GM21619 (cell line): ENCODE data around the gene SMTNL1.

Experiments used
- ATAC-seq: cut with Tn5 transposase; IDR thresholded peaks from one replicate; pipeline ENCODE4 v1.9.1; 2021; ENCODE audit not compliant: unreplicated experiment

Gene SMTNL1

DNA sequence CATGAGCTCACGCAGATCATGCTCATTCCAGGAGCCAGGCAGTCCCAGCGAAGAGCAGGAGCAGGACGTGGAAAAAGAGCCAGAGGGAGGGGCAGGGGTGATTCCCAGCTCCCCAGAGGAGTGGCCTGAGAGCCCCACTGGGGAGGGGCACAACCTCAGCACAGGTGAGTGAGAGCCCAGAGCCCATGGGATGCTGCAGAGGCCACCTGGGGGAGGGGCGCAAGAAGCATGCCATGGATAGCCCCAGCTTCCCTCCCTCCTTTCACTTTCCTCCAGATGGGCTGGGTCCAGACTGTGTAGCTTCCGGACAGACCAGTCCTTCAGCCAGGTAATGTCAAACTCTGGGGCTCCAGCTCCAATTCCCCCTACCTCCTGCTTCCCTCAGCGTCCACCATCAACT lies 6.2 kb downstream of the SMTNL1 start:
- ATAC-seq: no peak

DNA sequence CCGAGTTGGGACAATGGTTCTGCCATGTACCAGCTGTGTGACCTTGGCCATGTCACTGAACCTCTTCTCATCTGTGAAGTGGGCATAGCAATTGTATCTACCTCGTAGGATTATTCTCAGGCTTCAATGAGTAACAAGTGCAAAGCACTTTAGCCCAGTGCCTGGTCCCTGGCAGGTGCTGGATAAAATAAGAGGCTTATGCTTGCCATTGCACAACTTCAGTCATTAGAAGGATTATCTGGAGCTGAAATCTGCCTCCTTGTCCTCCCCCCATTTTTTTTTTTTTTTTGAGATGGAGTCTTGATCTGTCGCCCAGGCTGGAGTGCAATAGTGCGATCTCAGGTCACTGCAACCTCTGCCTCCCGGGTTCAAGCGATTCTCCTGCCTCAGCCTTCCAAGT lies 7.2 kb downstream of the SMTNL1 start:
- ATAC-seq: no peak

GRCh38 chr11:57545883-57546282 lies 8.5 kb downstream of the SMTNL1 start:
- no peak for ATAC-seq

- no peak for ATAC-seq
Observed at GRCh38 chr11:57546451-57546850, 9.1 kb downstream of the SMTNL1 start.

- peak; percentile 44 for ATAC-seq
Observed at GRCh38 chr11:57546869-57547475, 9.6 kb downstream of the SMTNL1 start.

DNA sequence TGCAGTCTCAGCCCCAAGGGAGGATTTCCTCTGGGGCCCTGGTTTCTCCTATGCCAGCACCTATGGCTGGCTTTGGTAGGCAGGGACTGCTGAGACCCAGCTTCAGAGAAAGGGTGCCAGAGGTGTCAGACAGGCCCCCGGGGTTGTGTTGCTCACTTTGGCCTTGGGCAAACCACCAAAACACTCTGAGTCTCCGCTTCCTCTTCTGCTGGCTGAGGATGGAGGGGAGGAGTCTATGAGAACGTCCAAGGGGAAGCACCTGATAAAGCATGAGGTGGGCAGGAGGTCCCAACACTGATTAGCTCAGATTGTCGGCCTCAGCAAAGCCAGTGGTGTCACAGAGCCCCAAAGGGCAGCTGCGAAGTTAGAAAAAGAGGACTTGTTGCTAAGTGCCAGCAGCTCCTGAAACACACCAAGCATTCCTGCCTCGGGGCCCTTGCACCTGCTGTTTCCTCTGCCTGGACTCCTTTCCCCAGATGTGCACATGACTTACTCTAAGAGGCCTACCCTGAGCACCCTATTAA lies 10.5 kb downstream of the SMTNL1 start:
- ATAC-seq: peak; percentile 94

DNA sequence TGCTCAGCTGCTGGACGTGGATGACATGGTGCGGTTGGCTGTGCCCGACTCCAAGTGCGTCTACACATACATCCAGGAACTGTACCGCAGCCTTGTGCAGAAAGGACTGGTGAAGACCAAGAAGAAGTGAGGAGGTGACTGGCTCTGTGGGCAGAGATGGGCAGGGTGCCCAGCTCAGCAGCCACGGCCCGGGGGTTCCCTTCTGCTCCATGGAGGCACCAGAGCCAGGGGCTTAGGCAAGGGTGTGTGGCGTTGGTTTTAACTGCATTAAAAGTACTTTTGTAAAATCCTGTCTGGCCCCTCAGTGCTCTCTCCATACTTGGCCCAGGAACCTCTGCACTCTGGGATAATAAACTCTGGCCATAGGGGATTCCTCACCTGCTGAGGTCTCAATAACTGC lies 12.6 kb downstream of the SMTNL1 start:
- no peak for ATAC-seq

- no peak for ATAC-seq
Observed at GRCh38 chr11:57551941-57552340, 14.5 kb downstream of the SMTNL1 start.

GRCh38 chr11:57552479-57552878 lies 15.1 kb downstream of the SMTNL1 start:
- no peak for ATAC-seq

DNA sequence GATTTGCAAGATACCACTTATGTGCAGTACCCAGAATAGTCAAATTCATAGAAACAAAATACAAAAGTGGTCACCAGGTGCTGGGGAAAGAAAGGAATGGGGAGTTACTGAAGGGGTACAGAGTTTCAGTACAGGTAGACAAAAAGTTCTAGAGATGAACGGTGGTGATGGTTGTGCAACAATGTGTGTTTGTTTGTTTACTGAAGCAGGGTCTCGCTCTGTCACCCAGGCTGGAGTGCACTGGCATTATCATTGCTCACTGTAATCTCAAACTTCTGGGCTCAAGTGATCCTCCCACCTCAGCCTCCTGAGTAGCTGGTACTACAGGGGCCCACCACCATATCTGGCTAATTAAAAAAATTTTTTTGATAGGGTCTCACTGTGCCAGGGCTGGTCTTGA lies 18.0 kb downstream of the SMTNL1 start:
- no peak for ATAC-seq

DNA sequence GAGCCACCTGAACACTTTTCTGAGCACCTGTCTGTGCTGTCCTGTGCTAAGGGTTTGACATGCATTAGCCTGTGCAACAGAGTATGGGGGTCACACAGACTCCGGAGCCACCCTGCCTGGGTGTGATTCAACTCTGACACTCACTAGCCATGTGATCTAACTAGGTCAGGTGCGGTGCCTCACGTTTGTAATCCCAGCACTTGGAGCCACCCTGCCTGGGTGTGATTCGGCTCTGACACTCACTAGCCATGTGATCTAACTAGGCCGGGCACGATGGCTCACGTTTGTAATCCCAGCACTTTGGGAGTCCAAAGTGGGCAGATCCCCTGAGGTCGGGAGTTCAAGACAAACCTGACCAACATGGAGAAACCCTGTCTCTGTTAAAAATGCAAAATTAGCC lies 18.6 kb downstream of the SMTNL1 start:
- ATAC-seq: no peak

DNA sequence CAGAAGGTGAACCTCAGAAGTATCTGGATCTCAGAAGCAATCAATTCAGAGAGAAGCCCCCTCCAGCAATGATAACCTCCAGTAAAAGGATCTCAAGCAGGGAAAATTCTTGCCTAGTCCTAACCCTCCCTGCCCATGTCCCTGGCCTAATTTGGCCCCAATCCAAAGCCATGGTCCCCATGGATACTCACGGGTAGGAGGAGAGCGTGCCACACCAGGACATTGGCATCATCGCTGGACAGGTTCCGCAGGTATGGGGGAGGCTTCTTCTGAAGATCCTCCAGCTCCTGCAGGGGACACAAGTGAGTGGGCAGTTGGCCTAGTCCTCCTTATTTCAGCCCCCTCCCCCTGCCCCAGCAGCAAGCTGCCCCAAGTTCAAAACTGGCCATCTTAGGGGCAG lies 22.8 kb downstream of the SMTNL1 start:
- no peak for ATAC-seq

DNA sequence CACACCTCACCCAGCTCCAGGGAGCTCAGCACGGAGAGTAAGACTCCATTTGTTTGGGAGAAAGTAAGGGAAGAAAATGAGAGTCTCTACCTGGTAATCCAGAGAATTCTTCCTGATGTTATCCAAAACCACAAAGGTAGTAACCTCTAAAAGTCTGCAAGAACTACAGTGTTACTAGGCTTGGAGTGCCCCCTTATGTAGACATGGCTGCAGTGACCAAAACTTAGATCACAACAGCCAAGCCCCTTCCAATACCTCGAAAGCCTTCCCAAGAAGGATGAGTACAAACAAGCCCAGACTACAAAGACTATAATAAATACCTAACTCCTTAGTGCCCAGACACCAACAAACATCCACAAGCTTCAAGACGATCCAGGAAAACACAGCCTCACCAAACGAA lies 25.2 kb downstream of the SMTNL1 start:
- no peak for ATAC-seq

DNA sequence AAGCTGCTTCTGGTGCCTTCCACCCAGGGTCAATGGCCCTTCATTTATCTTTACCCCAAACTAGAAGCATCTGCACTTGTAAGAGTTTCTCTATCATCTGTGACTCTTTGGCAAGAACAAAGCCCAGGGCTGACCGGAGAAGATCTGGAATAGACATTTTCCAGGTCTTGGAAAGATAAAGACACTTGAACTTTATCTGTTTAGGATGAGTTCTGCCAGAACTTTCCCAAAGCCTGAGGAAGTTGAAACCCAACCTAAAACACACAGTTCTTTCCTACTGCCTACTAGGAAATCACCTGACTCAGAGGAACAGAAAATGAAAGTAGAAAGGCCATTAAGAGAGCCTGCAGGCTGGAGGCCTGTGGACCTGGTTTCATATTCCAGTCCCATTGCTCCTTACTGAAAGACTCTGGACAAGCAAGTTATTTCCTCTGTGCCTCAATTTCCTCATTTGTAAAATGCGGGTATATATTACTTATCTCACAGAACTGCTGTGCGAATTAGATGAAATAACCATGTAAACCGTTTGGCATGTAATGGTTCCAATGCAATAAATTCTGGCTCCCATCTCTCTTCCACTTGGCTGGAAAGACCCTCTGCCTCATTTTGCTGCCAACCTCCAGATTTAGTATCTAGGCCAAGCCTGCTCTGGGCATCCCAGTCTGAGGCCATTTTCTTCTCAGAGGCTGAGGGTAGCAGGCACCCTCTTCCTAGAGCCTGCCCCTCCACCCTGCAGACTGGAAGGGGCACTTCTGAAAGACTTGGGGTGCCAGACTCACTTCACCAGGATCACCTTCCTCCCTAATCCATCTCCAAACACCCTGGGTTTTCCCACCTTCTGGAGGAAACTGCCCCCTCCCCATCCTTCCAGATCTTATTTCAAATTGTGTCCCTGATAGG lies 28.9 kb downstream of the SMTNL1 start:
- ATAC-seq: peak; percentile 63

GRCh38 chr11:57566905-57567514 lies 29.6 kb downstream of the SMTNL1 start:
- peak; percentile 4 for ATAC-seq

DNA sequence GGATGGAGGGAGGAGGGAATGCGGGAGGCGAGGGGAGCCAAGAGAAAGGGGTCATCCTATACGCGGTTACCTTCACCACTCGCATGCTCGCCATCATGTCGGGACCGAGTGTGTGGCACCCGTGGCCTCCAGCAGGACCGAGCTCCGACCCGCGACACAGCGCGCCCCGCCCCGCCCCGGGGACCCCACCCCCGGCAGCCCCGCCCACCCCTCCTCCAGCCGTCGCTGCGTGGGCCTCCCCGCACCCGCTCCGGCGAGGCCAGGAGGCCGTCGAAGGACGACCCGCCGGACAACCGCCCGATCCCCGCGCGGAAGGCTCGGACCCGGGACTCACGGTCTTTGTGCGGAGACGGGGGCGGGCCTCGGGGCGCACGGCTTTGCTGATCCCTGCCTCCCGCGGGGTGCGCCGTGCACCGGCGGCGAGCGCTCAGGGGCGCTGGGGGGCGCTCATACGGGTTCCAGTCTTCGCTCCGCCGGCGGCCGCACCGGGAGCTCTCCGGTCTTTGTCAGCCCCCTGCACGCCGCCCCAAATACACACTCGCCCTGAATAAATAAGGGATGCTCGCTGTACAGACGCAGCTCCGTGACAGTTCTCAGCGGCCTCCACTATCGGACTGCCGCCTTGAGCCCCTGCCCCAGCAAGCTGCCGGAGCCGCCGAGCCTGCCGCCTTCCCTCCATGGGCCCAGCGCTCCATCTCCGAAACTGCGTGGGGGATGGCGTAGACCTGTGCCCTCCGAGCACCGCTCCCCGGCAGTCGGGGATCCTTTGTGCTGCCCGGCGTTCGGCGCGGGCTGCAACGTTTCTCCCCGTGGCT lies 30.3 kb downstream of the SMTNL1 start, which contains the start of gene UBE2L6:
UBE2L6 (minus strand) TSS at position 158 of the 815 bp plus-strand sequence; CDS start at position 97, 61 bp downstream.
- ATAC-seq: peak; percentile 43

GRCh38 chr11:57568330-57568766 lies 31.0 kb downstream of the SMTNL1 start:
- ATAC-seq: peak; percentile 62

DNA sequence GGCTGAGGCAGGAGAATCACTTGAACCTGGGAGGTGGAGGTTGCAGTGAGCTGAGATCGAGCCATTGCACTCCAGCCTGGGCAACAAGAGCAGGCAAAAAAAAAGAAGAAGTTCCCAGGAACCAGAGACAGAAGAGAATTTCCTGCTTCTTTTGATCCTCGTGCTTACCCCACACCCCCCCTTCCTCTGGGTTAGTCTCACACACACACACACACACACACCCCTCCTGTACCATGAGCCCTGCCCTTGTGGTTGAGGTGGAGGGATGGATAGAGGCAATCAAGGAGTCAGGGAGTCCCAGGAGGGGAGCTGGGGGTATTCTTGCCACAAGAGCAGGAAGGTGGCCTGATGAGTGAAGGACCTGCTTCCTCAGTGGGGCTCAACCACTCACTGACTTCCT lies 34.2 kb downstream of the SMTNL1 start:
- no peak for ATAC-seq

DNA sequence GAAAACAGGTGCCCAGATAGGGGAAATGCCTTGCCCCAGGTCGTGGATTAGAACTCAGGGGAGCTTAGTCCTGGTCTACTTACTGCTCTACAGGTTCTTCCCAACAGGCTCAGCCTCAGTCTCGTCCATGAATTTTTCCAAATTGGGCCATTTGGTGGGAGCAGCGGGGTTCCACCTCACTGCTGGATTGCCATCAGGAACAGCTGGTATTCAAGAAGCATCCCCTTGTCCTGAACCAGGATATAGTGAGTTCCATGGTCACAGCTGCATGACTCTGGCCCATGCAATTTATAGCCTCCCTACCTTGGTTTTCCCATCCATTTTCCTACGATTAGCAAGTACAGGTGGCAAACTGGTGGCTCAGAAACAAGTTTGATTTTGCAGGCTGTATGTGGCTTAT lies 36.7 kb downstream of the SMTNL1 start:
- no peak for ATAC-seq

GRCh38 chr11:57584341-57584740 lies 46.9 kb downstream of the SMTNL1 start:
- ATAC-seq: no peak

DNA sequence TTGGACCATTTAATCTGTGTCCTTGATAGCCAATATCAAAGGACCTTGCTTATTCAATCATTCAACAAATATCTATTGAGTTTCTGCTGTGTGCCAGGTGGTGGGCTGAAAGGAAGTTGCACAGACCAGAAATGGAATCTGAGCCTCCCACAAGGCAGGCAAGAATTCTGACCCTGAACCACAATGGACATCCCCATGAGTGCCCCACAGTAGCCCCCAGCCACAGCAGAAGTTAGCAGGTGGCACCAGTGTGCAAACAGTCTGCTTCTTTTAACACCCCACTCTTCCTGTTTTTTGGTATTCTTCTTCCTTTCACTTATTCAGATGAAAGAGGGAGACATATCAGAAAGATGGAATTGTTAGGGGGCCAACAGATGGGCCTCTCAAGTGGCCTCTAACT lies 47.9 kb downstream of the SMTNL1 start:
- ATAC-seq: no peak
